ENCODE measurements around the gene AIG1. TPM values are rescaled to one million over a fixed set of nuclear protein-coding genes. Genes with fewer than 3 reads are reported as not detected.

AIG1 gene
- total RNA-seq, 2 donors from 2014 or later, result 41.3 to 67.0 TPM

- Histone ChIP-seq H3K36me3 (no peaks in the 10 kb centered on the region), H3K4me3 (no peak overlapping the region), H3K27me3 (replicated peaks; ENCODE audit: insufficient read depth) (no peaks in the 10 kb centered on the region), H3K4me1 (replicated peaks) (no peaks in the 10 kb centered on the region), H3K9me3 (no peaks in the 10 kb centered on the region), H3K27ac (no peak overlapping the region)
- no peak for TF ChIP-seq POLR2AphosphoS5 (IDR thresholded peaks at IDR 0.05)
- no peak for TF ChIP-seq CTCF (IDR thresholded peaks at IDR 0.05)
- no peak for TF ChIP-seq POLR2A (IDR thresholded peaks at IDR 0.05)
- no peak for DNase-seq (ENCODE audit: low spot score)
- WGBS, result 87% methylated on average over 5 of the region's 5 CpGs
- intact Hi-C loops (cut with DNase I), result no loop called here
Observed at GRCh38 chr6:143375022-143375585, 314.4 kb downstream of the AIG1 start.

GRCh38 chr6:143376375-143376774 lies 315.7 kb downstream of the AIG1 start:
- Histone ChIP-seq H3K4me1 (replicated peaks) (no peaks in the 10 kb centered on the region), H3K27me3 (replicated peaks; ENCODE audit: insufficient read depth) (no peaks in the 10 kb centered on the region), H3K9me3 (no peaks in the 10 kb centered on the region), H3K4me3 (no peak overlapping the region), H3K36me3 (no peaks in the 10 kb centered on the region), H3K27ac (no peak overlapping the region)
- DNase-seq (ENCODE audit: low spot score), result no peak
- intact Hi-C loops (cut with DNase I), result no loop called here
- TF ChIP-seq POLR2A (IDR thresholded peaks at IDR 0.05) (no peak), POLR2AphosphoS5 (IDR thresholded peaks at IDR 0.05) (no peak), CTCF (IDR thresholded peaks at IDR 0.05) (no peak)
- 94% methylated on average over 3 of the region's 3 CpGs for WGBS

GRCh38 chr6:143376861-143377260 lies 316.2 kb downstream of the AIG1 start:
- TF ChIP-seq POLR2AphosphoS5 (IDR thresholded peaks at IDR 0.05) (no peak), POLR2A (IDR thresholded peaks at IDR 0.05) (no peak), CTCF (IDR thresholded peaks at IDR 0.05) (no peak)
- H3K9me3 ChIP-seq, result no peaks in the 10 kb centered on the region
- DNase-seq (ENCODE audit: low spot score), result no peak

GRCh38 chr6:143385636-143386035 lies 324.9 kb downstream of the AIG1 start:
- no peak overlapping the region for H3K27ac ChIP-seq
- no peaks in the 10 kb centered on the region for H3K27me3 ChIP-seq (replicated peaks; ENCODE audit: insufficient read depth)
- no peaks in the 10 kb centered on the region for H3K9me3 ChIP-seq
- DNase-seq (ENCODE audit: low spot score), result no peak
- intact Hi-C loops (cut with DNase I), result no loop called here
- no peaks in the 10 kb centered on the region for H3K4me1 ChIP-seq (replicated peaks)
- no peak overlapping the region for H3K4me3 ChIP-seq
- H3K36me3 ChIP-seq, result no peaks in the 10 kb centered on the region
- 93% methylated on average over 2 of the region's 2 CpGs for WGBS
- TF ChIP-seq POLR2AphosphoS5 (IDR thresholded peaks at IDR 0.05) (no peak), CTCF (IDR thresholded peaks at IDR 0.05) (no peak), POLR2A (IDR thresholded peaks at IDR 0.05) (no peak)

More at GRCh38 chr6:143376861-143377260, 316.2 kb downstream of the AIG1 start:
- Histone ChIP-seq H3K27ac (no peak overlapping the region), H3K27me3 (replicated peaks; ENCODE audit: insufficient read depth) (no peaks in the 10 kb centered on the region), H3K36me3 (no peaks in the 10 kb centered on the region), H3K4me1 (replicated peaks) (no peaks in the 10 kb centered on the region), H3K4me3 (no peak overlapping the region)
- intact Hi-C loops (cut with DNase I), result no loop called here

- no peak for TF ChIP-seq POLR2AphosphoS5 (IDR thresholded peaks at IDR 0.05)
- no peak for TF ChIP-seq POLR2A (IDR thresholded peaks at IDR 0.05)
- no peak for TF ChIP-seq CTCF (IDR thresholded peaks at IDR 0.05)
- no peak for DNase-seq (ENCODE audit: low spot score)
- no peaks in the 10 kb centered on the region for H3K4me1 ChIP-seq (replicated peaks)
- WGBS, result 92% methylated on average over 3 of the region's 3 CpGs
- H3K27me3 ChIP-seq (replicated peaks; ENCODE audit: insufficient read depth), result no peaks in the 10 kb centered on the region
- H3K36me3 ChIP-seq, result no peaks in the 10 kb centered on the region
- H3K9me3 ChIP-seq, result no peaks in the 10 kb centered on the region
- no peak overlapping the region for H3K27ac ChIP-seq
- no peak overlapping the region for H3K4me3 ChIP-seq
- intact Hi-C loops (cut with DNase I), result no loop called here
Observed at GRCh38 chr6:143390278-143390677, 329.6 kb downstream of the AIG1 start.
